NB4 (cell line): ENCODE results near the gene DHTKD1.

Experiments
- DNase-seq: peaks from one replicate; pipeline ENCODE4 v3.0.0; 2010; ENCODE audit warnings: low read depth
- H3K4me3 ChIP-seq: one replicate; pipeline ENCODE4 v1.5.1; 2011; ENCODE audit warnings: mild to moderate bottlenecking, low read depth, low read length, moderate library complexity
- MYC ChIP-seq: IDR thresholded peaks from 2 replicates; pipeline ENCODE4 v1.6.1; 2011; ENCODE audit warnings: low read depth, low read length
- POLR2A ChIP-seq: IDR thresholded peaks from 2 replicates; pipeline ENCODE4 v1.6.1; 2011; ENCODE audit warnings: mild to moderate bottlenecking; ENCODE audit not compliant: insufficient read length; ENCODE audit errors: extremely low read depth
- TF ChIP-seq, protein P1 (sequence below): IDR thresholded peaks from 2 replicates; pipeline ENCODE4 v1.6.1; 2011; ENCODE audit warnings: low read depth, low read length
- TF ChIP-seq, protein P2 (sequence below): IDR thresholded peaks from one replicate; pipeline ENCODE4 v1.5.1; 2012; ENCODE audit warnings: low read depth, low read length

The DHTKD1 gene

DNA sequence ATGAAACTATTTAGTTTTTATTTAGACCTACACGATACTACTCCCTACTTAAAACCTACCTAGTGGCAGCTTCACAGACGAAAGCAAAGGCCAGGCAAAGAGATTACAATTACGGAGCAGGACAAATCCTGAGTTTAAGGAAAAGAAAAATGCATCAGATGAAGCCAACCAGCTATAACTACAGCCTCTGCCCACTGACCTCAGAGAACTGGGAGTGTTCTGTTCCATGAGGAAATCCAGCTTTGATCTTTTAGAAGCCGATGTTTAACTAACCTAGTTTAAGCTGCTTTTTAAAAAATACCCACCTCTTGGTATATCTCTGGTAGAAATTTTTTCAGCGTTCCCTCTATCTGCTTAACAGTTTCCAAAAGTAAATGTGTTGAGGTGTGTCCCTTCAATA lies 23.2 kb upstream of the DHTKD1 start:
- DNase-seq: no peak
- TF ChIP-seq, protein P1, sequence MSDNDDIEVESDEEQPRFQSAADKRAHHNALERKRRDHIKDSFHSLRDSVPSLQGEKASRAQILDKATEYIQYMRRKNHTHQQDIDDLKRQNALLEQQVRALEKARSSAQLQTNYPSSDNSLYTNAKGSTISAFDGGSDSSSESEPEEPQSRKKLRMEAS: no peak
- TF ChIP-seq MYC (no peak), POLR2A (no peak)
- TF ChIP-seq, protein P2, sequence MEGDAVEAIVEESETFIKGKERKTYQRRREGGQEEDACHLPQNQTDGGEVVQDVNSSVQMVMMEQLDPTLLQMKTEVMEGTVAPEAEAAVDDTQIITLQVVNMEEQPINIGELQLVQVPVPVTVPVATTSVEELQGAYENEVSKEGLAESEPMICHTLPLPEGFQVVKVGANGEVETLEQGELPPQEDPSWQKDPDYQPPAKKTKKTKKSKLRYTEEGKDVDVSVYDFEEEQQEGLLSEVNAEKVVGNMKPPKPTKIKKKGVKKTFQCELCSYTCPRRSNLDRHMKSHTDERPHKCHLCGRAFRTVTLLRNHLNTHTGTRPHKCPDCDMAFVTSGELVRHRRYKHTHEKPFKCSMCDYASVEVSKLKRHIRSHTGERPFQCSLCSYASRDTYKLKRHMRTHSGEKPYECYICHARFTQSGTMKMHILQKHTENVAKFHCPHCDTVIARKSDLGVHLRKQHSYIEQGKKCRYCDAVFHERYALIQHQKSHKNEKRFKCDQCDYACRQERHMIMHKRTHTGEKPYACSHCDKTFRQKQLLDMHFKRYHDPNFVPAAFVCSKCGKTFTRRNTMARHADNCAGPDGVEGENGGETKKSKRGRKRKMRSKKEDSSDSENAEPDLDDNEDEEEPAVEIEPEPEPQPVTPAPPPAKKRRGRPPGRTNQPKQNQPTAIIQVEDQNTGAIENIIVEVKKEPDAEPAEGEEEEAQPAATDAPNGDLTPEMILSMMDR: no peak
- no peak overlapping the region for H3K4me3 ChIP-seq

DNA sequence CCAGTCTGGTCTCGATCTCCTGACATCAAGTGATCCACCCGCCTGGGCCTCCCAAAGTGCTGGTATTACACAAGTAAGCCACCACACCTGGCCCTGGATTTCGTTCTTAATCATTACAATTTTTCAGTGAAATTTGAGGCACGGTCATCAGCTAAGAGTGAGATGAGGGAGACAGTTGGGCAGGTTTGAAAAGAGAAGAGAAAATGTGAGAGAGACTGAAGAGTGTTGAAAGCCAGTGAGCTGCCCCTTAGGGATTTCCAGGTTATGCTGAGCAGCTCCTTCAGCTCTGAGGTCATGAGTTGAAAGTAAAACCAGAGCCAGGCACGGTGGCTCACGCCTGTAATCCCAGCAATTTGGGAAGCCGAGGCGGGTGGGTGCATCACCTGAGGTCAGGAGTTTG lies 20.2 kb upstream of the DHTKD1 start:
- DNase-seq: no peak
- H3K4me3 ChIP-seq: no peak overlapping the region
- no peak for TF ChIP-seq MYC
- TF ChIP-seq, protein P1: no peak
- TF ChIP-seq, protein P2: no peak
- no peak for TF ChIP-seq POLR2A

- no peak for TF ChIP-seq POLR2A
- TF ChIP-seq, protein P2: no peak
- no peak overlapping the region for H3K4me3 ChIP-seq
- no peak for DNase-seq
Observed at GRCh38 chr10:12050528-12050927, 18.2 kb upstream of the DHTKD1 start.

GRCh38 chr10:12051241-12051640 lies 17.5 kb upstream of the DHTKD1 start:
- TF ChIP-seq MYC: no peak
- TF ChIP-seq POLR2A: no peak
- TF ChIP-seq, protein P1: 0 out of 2 replicates have a peak, but pooled peaks have one; percentile 26
- peak; percentile 51 for DNase-seq
- H3K4me3 ChIP-seq: no peak overlapping the region

GRCh38 chr10:12055732-12056131 lies 13.0 kb upstream of the DHTKD1 start:
- H3K4me3 ChIP-seq: no peak overlapping the region
- TF ChIP-seq, protein P2: no peak
- TF ChIP-seq MYC: no peak
- TF ChIP-seq, protein P1: no peak
- no peak for TF ChIP-seq POLR2A
- no peak for DNase-seq

DNA sequence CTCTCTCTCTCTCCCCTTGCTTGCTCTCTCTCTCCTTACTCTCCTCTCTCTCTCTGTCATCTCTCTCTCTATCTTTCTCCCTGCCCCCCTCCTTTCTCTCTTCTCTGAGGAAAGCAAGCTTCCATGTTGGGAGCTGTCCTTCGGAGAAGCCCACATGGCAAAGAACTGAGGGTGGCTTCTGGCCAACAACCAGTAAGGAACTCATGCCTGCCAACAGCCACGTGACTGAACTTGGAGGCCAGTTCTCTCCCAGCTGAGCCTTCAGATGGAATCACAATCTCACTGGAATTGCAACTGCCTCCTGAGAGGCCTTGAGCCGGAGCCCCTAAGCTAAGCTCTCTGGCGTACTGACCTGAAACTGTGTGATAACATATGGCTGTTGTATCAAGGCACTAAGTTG lies 12.0 kb upstream of the DHTKD1 start:
- TF ChIP-seq MYC: no peak
- no peak for TF ChIP-seq POLR2A
- TF ChIP-seq, protein P2: no peak
- TF ChIP-seq, protein P1: no peak
- no peak overlapping the region for H3K4me3 ChIP-seq
- DNase-seq: no peak
